HG03108 (cell line): Measurements from ENCODE around the gene DNAH7.
"Not testable (repeated sequence)": the region's sequence is repeated elsewhere in the genome, so short reads cannot be mapped to it uniquely, and the experiment has no call there.

Source experiments
- ATAC-seq: cut with Tn5 transposase; IDR thresholded peaks from one replicate; pipeline ENCODE4 v1.9.1; 2021; ENCODE audit warnings: moderate library complexity; ENCODE audit not compliant: unreplicated experiment

Gene DNAH7

DNA sequence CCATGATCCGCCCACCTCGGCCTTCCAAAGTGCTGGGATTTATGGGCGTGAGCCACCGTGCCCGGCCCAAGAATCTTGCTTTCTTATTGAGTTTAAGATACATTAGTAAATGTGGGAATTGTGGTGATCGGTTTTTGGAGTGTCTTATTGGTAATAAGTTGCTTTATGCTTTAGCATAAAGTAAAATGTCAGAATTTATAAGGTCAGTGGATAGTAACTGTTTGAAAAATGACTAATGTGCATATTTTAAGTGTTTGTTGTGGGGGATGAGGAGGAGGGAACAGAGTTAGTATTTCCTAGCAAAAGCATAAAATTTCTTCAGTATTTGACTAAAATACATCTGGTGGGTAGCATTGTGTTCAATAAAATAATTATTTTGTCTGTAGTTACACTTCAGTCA lies 334.2 kb downstream of the DNAH7 start:
- ATAC-seq = no peak

DNA sequence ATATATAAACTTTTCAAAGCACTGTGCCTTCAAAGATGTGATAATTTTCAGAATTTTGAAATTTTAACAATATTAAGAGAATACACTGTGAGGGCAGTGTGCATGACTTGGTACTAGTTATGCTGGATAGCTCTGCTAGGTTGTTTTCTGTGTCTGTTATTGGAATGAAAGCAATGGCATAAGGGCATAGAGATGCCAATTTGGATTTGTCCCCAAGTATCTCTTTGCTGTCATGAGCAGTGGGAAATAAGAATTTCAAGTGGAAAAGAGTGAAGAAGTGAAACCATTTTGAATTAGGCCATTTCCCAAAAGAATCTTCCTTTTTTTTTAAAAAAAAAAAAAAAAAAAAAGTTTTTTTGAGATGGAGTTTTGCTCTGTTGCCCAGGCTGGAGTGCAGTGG lies 334.8 kb downstream of the DNAH7 start:
- ATAC-seq = no peak

DNA sequence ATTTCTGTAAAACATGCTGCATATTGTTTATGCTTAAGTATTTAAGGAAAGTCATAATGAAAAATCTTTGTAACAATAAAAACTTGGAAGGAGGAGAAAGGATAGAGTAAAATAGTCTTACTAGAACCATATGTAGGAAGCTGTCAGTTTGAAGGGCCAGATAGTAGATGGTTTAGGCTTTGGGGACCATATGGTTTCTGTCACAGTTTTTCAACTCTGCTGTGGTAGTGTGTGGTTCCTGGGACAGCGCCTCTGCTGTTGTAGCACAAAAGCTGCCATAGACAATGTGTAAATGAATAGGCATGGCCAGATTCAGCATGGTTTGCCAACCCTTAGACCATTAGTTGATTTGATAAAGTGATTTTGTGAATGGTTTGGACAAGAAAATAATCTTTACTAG lies 336.1 kb downstream of the DNAH7 start:
- ATAC-seq = no peak

- no peak for ATAC-seq
Measured at GRCh38 chr2:195730912-195731311, 337.7 kb downstream of the DNAH7 start.

DNA sequence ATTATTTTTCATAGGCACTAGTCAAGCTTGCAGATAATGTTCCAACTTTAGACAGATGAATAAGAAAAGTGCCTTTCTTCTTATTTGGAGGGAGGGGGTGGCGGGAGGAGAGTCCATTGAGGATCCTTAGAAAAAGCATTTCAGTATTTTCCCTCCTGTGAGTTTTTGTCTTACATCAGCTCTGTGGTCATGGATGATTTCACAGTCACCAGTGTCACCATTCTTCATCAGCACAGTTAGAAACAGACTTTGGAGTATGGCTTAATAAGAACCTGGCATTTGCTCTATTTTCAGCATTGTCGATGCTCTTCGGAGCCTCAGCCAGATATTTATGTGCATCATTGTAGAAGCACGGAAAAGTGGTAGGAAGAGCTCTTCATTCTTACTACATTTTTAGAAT lies 341.5 kb downstream of the DNAH7 start:
- no peak for ATAC-seq

GRCh38 chr2:195722075-195722474 lies 346.6 kb downstream of the DNAH7 start:
- no peak for ATAC-seq

DNA sequence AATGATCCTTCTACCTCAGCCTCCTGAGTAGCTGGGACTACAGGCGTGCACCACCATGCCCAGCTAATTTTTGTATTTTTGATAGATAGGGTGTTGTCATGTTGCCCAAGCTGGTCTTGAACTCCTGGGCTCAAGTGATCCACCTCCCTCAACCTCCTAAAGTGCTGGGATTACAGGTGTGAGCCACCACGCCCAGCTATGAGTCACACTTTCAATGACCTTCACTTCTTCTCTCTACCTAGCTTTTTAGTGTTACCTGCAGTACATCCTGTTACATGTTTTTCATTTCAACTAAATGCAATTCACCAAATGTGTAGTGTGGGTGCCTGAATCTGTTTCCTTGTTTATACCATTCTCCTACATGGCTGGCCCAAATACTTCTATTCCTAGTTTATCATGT lies 347.6 kb downstream of the DNAH7 start:
- no peak for ATAC-seq

DNA sequence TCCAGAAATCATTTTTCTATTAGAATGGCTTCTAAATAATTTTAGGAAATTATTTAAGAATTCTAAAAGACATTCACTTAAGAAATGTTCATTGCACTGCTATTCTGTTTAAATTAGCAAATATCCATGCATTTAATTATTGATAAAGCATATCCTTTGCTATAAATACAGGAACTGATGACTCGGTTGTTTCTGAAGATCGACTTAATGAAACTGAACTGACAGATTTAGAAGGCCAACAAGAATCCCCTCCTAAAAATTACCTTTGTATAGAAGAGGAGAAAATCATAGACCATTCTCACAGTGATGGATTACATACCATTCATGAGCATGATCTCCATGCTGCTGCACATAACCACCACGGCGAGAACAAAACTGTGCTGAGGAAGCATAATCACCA lies 352.2 kb downstream of the DNAH7 start:
- no peak for ATAC-seq

DNA sequence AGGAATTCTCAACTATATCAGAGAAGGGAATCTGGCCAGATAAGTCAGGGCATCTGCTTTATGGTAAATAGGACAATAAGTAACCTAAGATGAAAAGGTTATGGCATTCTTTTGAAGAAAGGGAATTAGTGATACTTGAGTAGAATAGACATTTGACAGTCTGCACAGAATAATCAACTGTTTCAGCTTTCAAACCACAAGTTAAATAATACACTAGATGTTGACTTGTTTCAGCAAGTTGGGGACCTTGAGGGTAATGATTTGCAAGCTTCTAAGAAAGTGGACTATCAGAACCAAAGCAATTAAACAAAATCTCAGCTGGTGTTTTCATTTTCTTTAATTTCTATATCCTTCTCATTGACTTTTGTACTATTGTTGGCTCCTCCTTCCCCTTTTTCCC lies 357.2 kb downstream of the DNAH7 start:
- ATAC-seq = peak; percentile 79

DNA sequence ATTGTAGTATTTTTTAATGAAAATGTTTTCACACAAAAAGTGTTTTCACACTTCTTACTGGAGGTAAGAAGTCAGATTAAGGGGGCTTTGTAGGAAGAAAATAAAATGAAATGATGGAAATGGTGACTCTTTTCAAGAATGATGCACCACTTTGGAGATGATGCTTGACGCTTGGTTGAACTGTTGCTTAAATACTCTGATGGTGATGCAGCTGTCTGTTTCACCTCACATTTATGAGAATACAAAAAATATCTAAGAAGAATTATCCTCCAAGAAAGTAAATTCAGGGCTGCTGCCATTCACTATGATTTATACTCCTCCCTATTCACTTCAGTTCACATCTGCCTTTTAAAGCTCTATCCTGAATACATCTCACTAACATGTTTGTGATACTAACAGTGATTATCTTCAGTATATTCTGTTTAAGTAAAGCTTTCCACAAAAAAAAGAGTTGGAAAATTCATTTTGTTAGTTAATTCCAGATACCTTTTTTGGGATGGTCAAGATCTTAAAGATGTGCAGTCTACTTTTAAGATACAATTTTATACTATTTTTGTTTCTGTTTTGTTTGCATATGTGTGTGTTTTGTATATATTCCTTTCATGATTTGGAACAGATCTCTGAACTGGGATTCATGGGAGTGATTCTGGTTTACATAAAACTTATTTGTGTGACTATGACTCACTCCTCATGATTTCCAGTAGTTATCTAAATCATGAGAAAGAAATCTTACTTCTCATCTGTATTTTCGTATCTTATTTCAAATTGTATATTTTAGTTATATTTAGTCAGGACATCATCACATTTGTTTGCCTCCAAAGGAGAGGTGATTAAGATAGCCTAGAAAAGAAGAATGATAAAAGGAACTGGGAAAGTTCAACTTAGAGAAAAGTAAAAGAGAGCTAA lies 358.5 kb downstream of the DNAH7 start:
- no peak for ATAC-seq

- ATAC-seq = no peak
Measured at GRCh38 chr2:195706161-195706900, 362.3 kb downstream of the DNAH7 start.

DNA sequence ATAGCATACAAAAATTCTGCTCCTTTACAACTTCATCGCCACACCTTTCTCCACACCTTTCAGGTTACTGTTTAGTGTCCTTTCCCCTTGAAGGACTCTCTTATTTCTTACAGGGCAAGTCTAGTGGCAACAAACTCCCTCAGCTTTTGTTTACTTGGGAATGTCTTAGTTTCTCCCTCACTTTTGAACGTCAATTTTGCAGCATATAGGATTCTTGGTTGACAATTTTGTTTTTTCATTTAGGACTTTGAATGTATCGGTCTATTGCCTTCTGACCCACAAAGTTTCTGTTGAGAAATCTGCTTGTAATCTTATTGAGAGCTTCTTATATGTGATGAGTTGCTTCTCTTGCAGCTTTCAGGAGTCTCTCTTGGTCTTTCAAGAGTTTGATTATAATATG lies 368.2 kb downstream of the DNAH7 start:
- no peak for ATAC-seq

- ATAC-seq = no peak
Measured at GRCh38 chr2:195697681-195698220, 370.9 kb downstream of the DNAH7 start.

DNA sequence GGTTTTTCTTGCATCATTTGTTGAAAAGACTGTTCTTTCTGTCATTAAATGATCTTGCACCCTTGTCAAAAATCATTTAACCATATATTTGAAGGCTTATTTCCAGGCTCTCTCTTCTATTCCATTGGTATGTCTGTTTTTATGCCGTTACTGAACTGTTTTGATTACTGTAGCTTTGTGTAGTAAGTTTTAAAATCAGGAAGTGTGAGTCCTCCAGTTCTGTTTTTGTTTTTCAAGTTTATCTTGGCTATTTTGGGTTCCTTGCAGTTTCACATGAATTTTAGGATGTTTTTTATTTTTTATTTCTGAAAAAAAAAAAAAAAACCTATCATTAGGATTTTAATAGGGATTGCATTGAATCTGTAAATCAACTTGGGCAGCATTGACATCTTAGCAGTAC lies 372.6 kb downstream of the DNAH7 start:
- no peak for ATAC-seq

- no peak for ATAC-seq
Measured at GRCh38 chr2:195695002-195695631, 373.5 kb downstream of the DNAH7 start.

DNA sequence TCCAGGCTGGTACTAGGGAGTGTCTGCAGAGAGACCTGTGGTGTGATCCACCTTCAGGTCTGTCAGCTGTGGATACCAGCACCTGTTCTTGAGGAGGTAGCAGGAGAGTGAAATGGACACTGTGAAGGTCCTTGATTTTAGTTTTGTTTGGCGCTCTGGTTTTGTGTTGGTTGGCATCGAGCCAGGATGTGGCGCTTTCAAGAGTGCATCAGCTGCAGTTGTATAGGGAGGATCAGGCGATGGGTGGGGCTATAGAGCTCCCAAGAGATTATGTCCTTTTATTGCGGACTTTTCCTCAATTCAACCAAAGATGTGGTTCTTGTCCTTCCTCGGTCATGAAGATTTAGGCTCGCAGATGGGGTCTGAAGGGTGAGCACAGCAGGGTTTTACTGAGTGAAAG lies 374.1 kb downstream of the DNAH7 start:
- ATAC-seq = no peak

- ATAC-seq = not testable (repeated sequence)
Measured at GRCh38 chr2:195692531-195692930, 376.1 kb downstream of the DNAH7 start.
